ENCODE data around the gene PGM1. TPM values are rescaled to one million over a fixed set of nuclear protein-coding genes. Genes with fewer than 3 reads are reported as not detected.
A peak's percentile ranks its signal among the peaks of the same experiment; 100 is the strongest.

Gene PGM1
- total and polyA plus RNA-seq, 2 experiments from 2014 or later, result 118 to 128 TPM

DNA sequence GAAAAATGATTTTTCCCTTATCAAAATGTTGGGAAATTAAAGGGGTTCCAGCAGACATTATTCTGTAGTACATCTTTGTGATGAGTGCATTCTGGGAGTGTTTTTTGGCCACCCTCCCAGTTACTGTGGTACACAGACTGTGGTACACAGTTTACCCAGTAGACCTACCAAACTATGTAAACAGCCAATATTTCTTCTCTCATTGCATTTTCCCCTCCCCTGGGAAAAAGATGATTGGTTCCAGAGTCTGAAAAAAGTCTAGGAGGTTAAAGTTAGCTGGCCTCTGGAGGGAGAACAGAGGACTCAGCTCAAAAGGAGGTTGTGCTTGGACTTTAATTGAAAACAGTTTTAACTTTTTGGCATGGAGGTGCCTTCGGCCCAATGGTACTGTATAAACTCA is 42.5 kb downstream of the PGM1 start:
- H3K36me3 ChIP-seq (ENCODE audit: low read depth), result peaks cover 43% of the 10 kb centered on the region
- no peaks in the 10 kb centered on the region for H4K20me1 ChIP-seq (ENCODE audit: insufficient read depth)
- H2AFZ ChIP-seq, result no peak overlapping the region
- no peak for TF ChIP-seq EZH2 (IDR thresholded peaks at IDR 0.05; ENCODE audit: insufficient read depth, poor library complexity, severe bottlenecking)
- no peak for TF ChIP-seq EZH2phosphoT487 (IDR thresholded peaks at IDR 0.05; ENCODE audit: insufficient read depth, low read depth)
- no peaks in the 10 kb centered on the region for H3K9me2 ChIP-seq (ENCODE audit: insufficient read depth)
- H3K79me2 ChIP-seq (ENCODE audit: insufficient read depth), result no peaks in the 10 kb centered on the region
- 39 to 46% methylated on average over 1 of the region's 1 CpG for WGBS, 2 experiments (ENCODE audit: low coverage in 1 of 2, low lambda C conversion rate in 2 of 2, missing lambda C conversion rate in 2 of 2)
- peak; percentile 22 for DNase-seq
- H3K4me3 ChIP-seq, result no peak overlapping the region
- no peak overlapping the region for H3K27ac ChIP-seq
- no peak overlapping the region for H3K9ac ChIP-seq
- no peaks in the 10 kb centered on the region; the same call in 1 of the 2 replicates for H3F3A ChIP-seq (ENCODE audit: insufficient read depth)
- peaks cover 20% of the 10 kb centered on the region for H3K4me1 ChIP-seq (ENCODE audit: insufficient read depth)
- H3K4me2 ChIP-seq (ENCODE audit: unreplicated experiment), result no peak overlapping the region
- H3K27me3 ChIP-seq (replicated peaks; ENCODE audit: insufficient read depth), result no peaks in the 10 kb centered on the region
- H3K9me3 ChIP-seq (ENCODE audit: low read depth), result no peaks in the 10 kb centered on the region
- in situ Hi-C loops (cut with MboI), result no loop called here

DNA sequence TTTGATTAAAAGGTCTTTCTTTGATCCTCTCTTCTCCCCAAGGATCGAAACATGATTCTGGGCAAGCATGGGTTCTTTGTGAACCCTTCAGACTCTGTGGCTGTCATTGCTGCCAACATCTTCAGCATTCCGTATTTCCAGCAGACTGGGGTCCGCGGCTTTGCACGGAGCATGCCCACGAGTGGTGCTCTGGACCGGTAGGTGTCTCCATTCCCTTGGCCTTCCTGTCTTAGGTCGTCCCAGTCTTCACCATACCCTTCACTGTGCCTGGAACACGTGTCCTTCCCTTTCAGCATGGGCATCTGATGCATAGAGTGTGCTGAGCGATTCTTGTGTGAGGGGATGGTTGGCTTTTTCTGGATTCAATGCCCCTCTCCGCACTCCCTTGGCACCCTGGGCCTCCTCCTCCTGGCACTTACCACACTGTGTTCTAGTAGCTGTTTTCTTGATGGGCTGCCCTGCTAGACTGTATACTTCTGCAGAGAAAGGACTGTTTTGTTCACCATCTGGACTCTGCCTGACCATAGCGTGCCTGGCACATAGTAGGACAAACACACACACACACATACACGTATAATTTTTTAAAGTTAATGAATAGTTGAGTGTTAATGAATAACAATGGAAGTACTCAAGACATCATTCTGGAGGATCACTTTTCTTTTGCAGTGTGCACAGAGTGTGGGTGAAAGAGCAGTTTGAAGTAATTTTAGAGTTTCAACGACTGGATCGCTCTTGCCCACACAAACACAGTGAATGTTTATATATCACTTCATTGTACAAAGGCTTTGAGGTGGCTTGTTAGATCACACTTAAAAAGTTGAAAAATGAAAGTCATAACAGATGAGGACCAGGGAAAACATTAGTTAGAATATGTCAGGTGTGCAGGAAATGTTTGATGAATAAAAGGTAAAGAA is 43.2 kb downstream of the PGM1 start:
- in situ Hi-C loops (cut with MboI), result no loop called here
- DNase-seq, result no peak
- H3K9ac ChIP-seq, result no peak overlapping the region
- no peaks in the 10 kb centered on the region for H3K9me3 ChIP-seq (ENCODE audit: low read depth)
- H2AFZ ChIP-seq, result no peak overlapping the region
- no peaks in the 10 kb centered on the region for H3K27me3 ChIP-seq (replicated peaks; ENCODE audit: insufficient read depth)
- H3K9me2 ChIP-seq (ENCODE audit: insufficient read depth), result no peaks in the 10 kb centered on the region
- WGBS, 2 experiments (ENCODE audit: low coverage in 1 of 2, low lambda C conversion rate in 2 of 2, missing lambda C conversion rate in 2 of 2), result 88 to 89% methylated on average over 15 of the region's 15 CpGs
- H3F3A ChIP-seq (ENCODE audit: insufficient read depth), result no peaks in the 10 kb centered on the region; the same call in 1 of the 2 replicates
- H3K4me1 ChIP-seq (ENCODE audit: insufficient read depth), result peaks cover 13% of the 10 kb centered on the region
- no peak overlapping the region for H3K4me3 ChIP-seq
- TF ChIP-seq EZH2 (IDR thresholded peaks at IDR 0.05; ENCODE audit: insufficient read depth, poor library complexity, severe bottlenecking) (no peak), EZH2phosphoT487 (IDR thresholded peaks at IDR 0.05; ENCODE audit: insufficient read depth, low read depth) (no peak)
- H4K20me1 ChIP-seq (ENCODE audit: insufficient read depth), result no peaks in the 10 kb centered on the region
- peaks cover 48% of the 10 kb centered on the region for H3K36me3 ChIP-seq (ENCODE audit: low read depth)
- H3K4me2 ChIP-seq (ENCODE audit: unreplicated experiment), result no peak overlapping the region
- H3K79me2 ChIP-seq (ENCODE audit: insufficient read depth), result no peaks in the 10 kb centered on the region
- H3K27ac ChIP-seq, result no peak overlapping the region

DNA sequence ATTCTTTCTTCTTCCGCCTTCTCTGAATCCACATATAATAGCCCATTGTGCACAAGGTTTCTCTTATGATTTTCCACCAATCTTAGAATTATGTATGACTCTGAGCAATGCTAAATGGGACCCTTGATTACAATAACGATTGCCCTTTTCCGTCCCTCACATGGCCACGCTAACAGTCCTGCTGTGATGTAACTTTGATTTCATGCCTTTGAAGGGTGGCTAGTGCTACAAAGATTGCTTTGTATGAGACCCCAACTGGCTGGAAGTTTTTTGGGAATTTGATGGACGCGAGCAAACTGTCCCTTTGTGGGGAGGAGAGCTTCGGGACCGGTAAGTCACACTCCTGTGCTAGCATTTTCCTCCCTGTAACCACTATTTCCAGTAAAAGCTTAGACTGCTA is 45.3 kb downstream of the PGM1 start:
- in situ Hi-C loops (cut with MboI), result no loop called here
- H3K9ac ChIP-seq, result no peak overlapping the region
- WGBS, 2 experiments (ENCODE audit: low coverage in 1 of 2, low lambda C conversion rate in 2 of 2, missing lambda C conversion rate in 2 of 2), result 90 to 94% methylated on average over 8 of the region's 8 CpGs

DNA sequence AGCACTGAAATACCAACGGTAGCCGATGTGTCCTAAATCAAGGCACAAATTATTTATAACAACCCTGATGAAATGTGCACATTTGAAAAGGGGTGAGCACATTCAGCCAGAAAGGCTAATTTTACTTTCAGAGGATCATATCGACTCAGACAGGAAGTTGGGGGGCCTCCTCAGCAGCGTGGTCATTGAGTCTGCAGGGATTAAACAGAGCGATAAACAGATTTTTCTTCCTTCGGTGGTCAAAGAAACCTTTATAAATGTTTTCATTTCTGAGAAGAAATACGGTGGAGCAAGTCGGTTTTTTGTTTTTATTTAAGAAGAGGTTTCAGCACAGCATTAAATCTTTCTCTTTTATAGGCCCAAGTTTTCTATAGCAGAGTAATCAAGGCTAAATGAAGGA is 45.7 kb downstream of the PGM1 start:
- Histone ChIP-seq H3K4me1 (ENCODE audit: insufficient read depth) (peaks cover 10% of the 10 kb centered on the region; the same call in 1 of the 2 replicates), H2AFZ (no peak overlapping the region), H3K27me3 (replicated peaks; ENCODE audit: insufficient read depth) (no peaks in the 10 kb centered on the region), H3F3A (ENCODE audit: insufficient read depth) (no peaks in the 10 kb centered on the region; the same call in 1 of the 2 replicates), H3K27ac (no peak overlapping the region), H3K9me2 (ENCODE audit: insufficient read depth) (no peaks in the 10 kb centered on the region), H3K36me3 (ENCODE audit: low read depth) (peaks cover 62% of the 10 kb centered on the region), H4K20me1 (ENCODE audit: insufficient read depth) (no peaks in the 10 kb centered on the region), H3K9me3 (ENCODE audit: low read depth) (no peaks in the 10 kb centered on the region), H3K9ac (no peak overlapping the region), H3K79me2 (ENCODE audit: insufficient read depth) (no peaks in the 10 kb centered on the region), H3K4me2 (ENCODE audit: unreplicated experiment) (no peak overlapping the region), H3K4me3 (no peak overlapping the region)
- 87 to 88% methylated on average over 8 of the region's 8 CpGs for WGBS, 2 experiments (ENCODE audit: low coverage in 1 of 2, low lambda C conversion rate in 2 of 2, missing lambda C conversion rate in 2 of 2)
- DNase-seq, result no peak
- in situ Hi-C loops (cut with MboI), result no loop called here
- TF ChIP-seq EZH2phosphoT487 (IDR thresholded peaks at IDR 0.05; ENCODE audit: insufficient read depth, low read depth), result no peak
- TF ChIP-seq EZH2 (IDR thresholded peaks at IDR 0.05; ENCODE audit: insufficient read depth, poor library complexity, severe bottlenecking), result no peak

More for the DNA sequence above, 45.3 kb downstream of the PGM1 start:
- no peaks in the 10 kb centered on the region for H3K27me3 ChIP-seq (replicated peaks; ENCODE audit: insufficient read depth)
- no peaks in the 10 kb centered on the region for H3K9me2 ChIP-seq (ENCODE audit: insufficient read depth)
- DNase-seq, result no peak
- H3K4me3 ChIP-seq, result no peak overlapping the region
- TF ChIP-seq EZH2phosphoT487 (IDR thresholded peaks at IDR 0.05; ENCODE audit: insufficient read depth, low read depth), result no peak
- TF ChIP-seq EZH2 (IDR thresholded peaks at IDR 0.05; ENCODE audit: insufficient read depth, poor library complexity, severe bottlenecking), result no peak
- no peak overlapping the region for H2AFZ ChIP-seq
- no peaks in the 10 kb centered on the region; the same call in 1 of the 2 replicates for H3F3A ChIP-seq (ENCODE audit: insufficient read depth)
- no peaks in the 10 kb centered on the region for H3K79me2 ChIP-seq (ENCODE audit: insufficient read depth)
- no peak overlapping the region for H3K27ac ChIP-seq
- no peak overlapping the region for H3K4me2 ChIP-seq (ENCODE audit: unreplicated experiment)
- peaks cover 62% of the 10 kb centered on the region for H3K36me3 ChIP-seq (ENCODE audit: low read depth)
- H3K4me1 ChIP-seq (ENCODE audit: insufficient read depth), result peaks cover 10% of the 10 kb centered on the region; the same call in 1 of the 2 replicates
- no peaks in the 10 kb centered on the region for H3K9me3 ChIP-seq (ENCODE audit: low read depth)
- H4K20me1 ChIP-seq (ENCODE audit: insufficient read depth), result no peaks in the 10 kb centered on the region
